Measurements from ENCODE around the gene ADD3.

Gene ADD3

GRCh38 chr10:110176141-110177030 is 168.6 kb downstream of the ADD3 start:
- no peak for DNase-seq
- H3K9me3 ChIP-seq = no peaks in the 10 kb centered on the region
- no peaks in the 10 kb centered on the region for H3K36me3 ChIP-seq
- peaks cover 0 to 2% of the 10 kb centered on the region in 2 donors for H3K27me3 ChIP-seq
- H3K4me1 ChIP-seq = peaks cover 0 to 10% (median 0%) of the 10 kb centered on the region in 4 donors
- no peak overlapping the region for H3K4me3 ChIP-seq
- H3K27ac ChIP-seq = no peak overlapping the region
- no peak for TF ChIP-seq CTCF (IDR thresholded peaks at IDR 0.05)
- intact Hi-C loops (cut with DNase I; ENCODE audit: low total_unique reads) = no loop called here

GRCh38 chr10:110179220-110179619 is 171.4 kb downstream of the ADD3 start:
- intact Hi-C loops (cut with DNase I; ENCODE audit: low total_unique reads) = no loop called here
- H3K27ac ChIP-seq = no peak overlapping the region
- no peaks in the 10 kb centered on the region for H3K36me3 ChIP-seq
- no peaks in the 10 kb centered on the region for H3K9me3 ChIP-seq
- H3K27me3 ChIP-seq = no peaks in the 10 kb centered on the region
- peaks cover 0 to 10% (median 0%) of the 10 kb centered on the region in 4 donors for H3K4me1 ChIP-seq
- DNase-seq = no peak
- TF ChIP-seq CTCF (IDR thresholded peaks at IDR 0.05) = no peak
- H3K4me3 ChIP-seq = no peak overlapping the region

GRCh38 chr10:110181451-110181850 is 173.7 kb downstream of the ADD3 start:
- intact Hi-C loops (cut with DNase I; ENCODE audit: low total_unique reads) = no loop called here
- no peak for TF ChIP-seq CTCF (IDR thresholded peaks at IDR 0.05)
- Histone ChIP-seq H3K9me3 (no peaks in the 10 kb centered on the region), H3K4me1 (peaks cover 0 to 3% (median 0%) of the 10 kb centered on the region in 4 donors), H3K4me3 (no peak overlapping the region), H3K36me3 (no peaks in the 10 kb centered on the region), H3K27ac (no peak overlapping the region), H3K27me3 (no peaks in the 10 kb centered on the region)
- no peak for DNase-seq

GRCh38 chr10:110181911-110182310 is 174.1 kb downstream of the ADD3 start:
- Histone ChIP-seq H3K9me3 (no peaks in the 10 kb centered on the region), H3K27me3 (no peaks in the 10 kb centered on the region), H3K27ac (no peak overlapping the region), H3K36me3 (no peaks in the 10 kb centered on the region), H3K4me3 (no peak overlapping the region), H3K4me1 (no peaks in the 10 kb centered on the region)
- no peak for DNase-seq
- intact Hi-C loops (cut with DNase I; ENCODE audit: low total_unique reads) = no loop called here
- no peak for TF ChIP-seq CTCF (IDR thresholded peaks at IDR 0.05)

GRCh38 chr10:110184398-110184797 is 176.6 kb downstream of the ADD3 start:
- no peaks in the 10 kb centered on the region for H3K4me1 ChIP-seq
- H3K4me3 ChIP-seq = no peak overlapping the region
- intact Hi-C loops (cut with DNase I; ENCODE audit: low total_unique reads) = no loop called here
- no peaks in the 10 kb centered on the region for H3K36me3 ChIP-seq
- H3K27me3 ChIP-seq = no peaks in the 10 kb centered on the region
- DNase-seq = no peak
- H3K27ac ChIP-seq = no peak overlapping the region
- H3K9me3 ChIP-seq = no peaks in the 10 kb centered on the region
- no peak for TF ChIP-seq CTCF (IDR thresholded peaks at IDR 0.05)

Data from tibial artery (tissue), 4 donors.